ENCODE measurements around the gene TBX18. TPM values are rescaled to one million over a fixed set of nuclear protein-coding genes. Genes with fewer than 3 reads are reported as not detected.

TBX18 gene
- total and polyA plus RNA-seq, 2 of the 4 experiments (the other 2 are of a cell fraction), result 0.86 to 1.3 TPM

GRCh38 chr6:84639396-84639795 lies 125.0 kb downstream of the TBX18 start:
- H2BK5ac ChIP-seq (ENCODE audit: low read depth, low read length, poor library complexity, severe bottlenecking), result peak overlapping the region; percentile 29
- 83% methylated on average over 1 of the region's 3 CpGs; no CpG with 5 or more reads in 1 of the 2 experiments for WGBS, 2 experiments (ENCODE audit: extremely low coverage in 2 of 2, insufficient read length in 1 of 2)
- dilution Hi-C loops (cut with HindIII; ENCODE audit: low sequenced_read_pairs, unreplicated experiment), result no loop called here
- POLR2A ChIA-PET (ENCODE audit: unreplicated experiment), result no interaction called here
- H2AFZ ChIP-seq (replicated peaks; ENCODE audit: low read length, poor library complexity), result peak overlapping the region; percentile 34
- peaks cover 8% of the 10 kb centered on the region for H3K4me1 ChIP-seq (ENCODE audit: control insufficient read depth, insufficient read depth, low read length)
- no peaks in the 10 kb centered on the region for H4K20me1 ChIP-seq (ENCODE audit: insufficient read depth, low read length)
- no peak overlapping the region for H2AK9ac ChIP-seq (replicated peaks; ENCODE audit: low read depth, low read length, poor library complexity)
- H3K14ac ChIP-seq (replicated peaks; ENCODE audit: low read depth, low read length), result no peak overlapping the region
- H3K27me3 ChIP-seq (ENCODE audit: control insufficient read depth, insufficient read depth, low read length), result no peaks in the 10 kb centered on the region
- no TSS peak for BruUV-seq (replicated peaks)
- H3K4me3 ChIP-seq (ENCODE audit: insufficient read depth, low read depth, low read length), result no peak overlapping the region
- H3K27ac ChIP-seq (ENCODE audit: insufficient read depth, low read length), result no peak overlapping the region
- intact Hi-C loops (cut with micrococcal nuclease), result no loop called here
- H3K56ac ChIP-seq (ENCODE audit: extremely low read depth, insufficient read depth, low read length), result no peak overlapping the region
- 0 out of 2 replicates have a peak, but pooled peaks cover 3% of the 10 kb centered on the region for H3K9me1 ChIP-seq (ENCODE audit: insufficient read depth, low read length)
- TF ChIP-seq ELK1 (IDR thresholded peaks at IDR 0.05; ENCODE audit: borderline replicate concordance, low read depth, low read length), result no peak
- TF ChIP-seq POLR2A (IDR thresholded peaks at IDR 0.05; ENCODE audit: low read depth, low read length), result no peak
- TF ChIP-seq RAD21 (IDR thresholded peaks at IDR 0.05; ENCODE audit: low read length), result no peak
- no peak for TF ChIP-seq BHLHE40 (IDR thresholded peaks at IDR 0.05; ENCODE audit: low read depth, low read length)
- TF ChIP-seq RCOR1 (IDR thresholded peaks at IDR 0.05; ENCODE audit: insufficient replicate concordance, low read length), result no peak
- TF ChIP-seq USF2 (IDR thresholded peaks at IDR 0.05; ENCODE audit: low read depth, low read length), result no peak
- no peak for TF ChIP-seq FOS (IDR thresholded peaks at IDR 0.05; ENCODE audit: low read depth, low read length)
- TF ChIP-seq CTCF (conservative IDR thresholded peaks at IDR 0.05; ENCODE audit: low read depth, low read length), result no peak
- no peak for TF ChIP-seq RFX5 (IDR thresholded peaks at IDR 0.05; ENCODE audit: low read depth, low read length)
- TF ChIP-seq NFE2L2 (IDR thresholded peaks at IDR 0.05; ENCODE audit: low read depth, low read length), result no peak
- no peak for TF ChIP-seq MAZ (IDR thresholded peaks at IDR 0.05; ENCODE audit: borderline replicate concordance, low read depth, low read length)
- TF ChIP-seq MAFK (IDR thresholded peaks at IDR 0.05; ENCODE audit: low read depth, low read length), result no peak
- no peak for TF ChIP-seq CEBPB (IDR thresholded peaks at IDR 0.05; ENCODE audit: low read depth, low read length)
- TF ChIP-seq CHD1 (IDR thresholded peaks at IDR 0.05; ENCODE audit: low read depth, low read length), result no peak
- no peaks in the 10 kb centered on the region for H3K9me3 ChIP-seq (ENCODE audit: control insufficient read depth, insufficient read depth, low read length)
- H3K79me1 ChIP-seq (ENCODE audit: low read depth in 1 of 2, low read length in 2 of 2), result no peaks in the 10 kb centered on the region
- H4K8ac ChIP-seq (ENCODE audit: low read depth in 2 of 2, low read length in 2 of 2), result no peak overlapping the region
- peak overlapping the region; percentile 49; the same call in 1 of the 3 replicates for H2BK15ac ChIP-seq (ENCODE audit: low read depth, low read length)
- H2BK20ac ChIP-seq (ENCODE audit: low read depth, low read length), result no peak overlapping the region; the same call in 1 of the 2 replicates
- no peak overlapping the region for H3K18ac ChIP-seq (ENCODE audit: low read depth, low read length)
- H4K5ac ChIP-seq (ENCODE audit: low read depth, low read length), result no peak overlapping the region
- H3K9ac ChIP-seq (ENCODE audit: low read depth, low read length), result no peak overlapping the region
- no peak overlapping the region for H3K4me2 ChIP-seq (ENCODE audit: low read depth, low read length)
- no peak overlapping the region; the same call in 1 of the 2 replicates for H4K91ac ChIP-seq (ENCODE audit: insufficient read depth, low read depth, low read length)
- no peak overlapping the region for H2AK5ac ChIP-seq (ENCODE audit: low read depth, low read length)
- no peaks in the 10 kb centered on the region for H3K36me3 ChIP-seq (ENCODE audit: control insufficient read depth, insufficient read depth, low read length)
- no peak for DNase-seq
- no peak for ATAC-seq (ENCODE audit: low read depth)
- no peak overlapping the region for H3K4ac ChIP-seq (ENCODE audit: low read depth, low read length)
- CTCF ChIA-PET, result no interaction called here
- H3K23ac ChIP-seq (ENCODE audit: low read depth, low read length), result no peak overlapping the region
- in situ Hi-C loops (cut with MboI; ENCODE audit: low sequenced_read_pairs), result no loop called here
- peak overlapping the region; percentile 22; the same call in 1 of the 2 replicates for H2BK120ac ChIP-seq (ENCODE audit: low read depth, low read length)
